ENCODE results near the gene SLC26A8.
"Not testable (repeated sequence)": the region's sequence is repeated elsewhere in the genome, so short reads cannot be mapped to it uniquely, and the experiment has no call there.

Gene SLC26A8

GRCh38 chr6:35941170-35941569 is 83.3 kb downstream of the SLC26A8 start:
- not testable (repeated sequence) for DNase-seq

- not testable (repeated sequence) for DNase-seq
Observed at GRCh38 chr6:35940014-35940413, 84.4 kb downstream of the SLC26A8 start.

GRCh38 chr6:35939259-35939658 is 85.2 kb downstream of the SLC26A8 start:
- DNase-seq, result not testable (repeated sequence)

- no peak for DNase-seq
Observed at GRCh38 chr6:35936681-35937359, 87.6 kb downstream of the SLC26A8 start.

- DNase-seq, result no peak
Observed at GRCh38 chr6:35935469-35935868, 89.0 kb downstream of the SLC26A8 start.

- no peak for DNase-seq
Observed at GRCh38 chr6:35933844-35934243, 90.6 kb downstream of the SLC26A8 start.

- not testable (repeated sequence) for DNase-seq
Observed at GRCh38 chr6:35931873-35932272, 92.6 kb downstream of the SLC26A8 start.

GRCh38 chr6:35931120-35931561 is 93.3 kb downstream of the SLC26A8 start:
- no peak for DNase-seq

GRCh38 chr6:35929601-35930000 is 94.8 kb downstream of the SLC26A8 start:
- DNase-seq, result no peak

- no peak for DNase-seq
Observed at GRCh38 chr6:35926509-35927215, 97.8 kb downstream of the SLC26A8 start.

GRCh38 chr6:35925961-35926360 is 98.5 kb downstream of the SLC26A8 start:
- no peak for DNase-seq

- DNase-seq, result no peak
Observed at GRCh38 chr6:35924146-35924545, 100.3 kb downstream of the SLC26A8 start.

- DNase-seq, result no peak
Observed at GRCh38 chr6:35922139-35922554, 102.3 kb downstream of the SLC26A8 start.

- peak; percentile 37 for DNase-seq
Observed at GRCh38 chr6:35920793-35921732, 103.4 kb downstream of the SLC26A8 start, which contains the start of gene SRPK1. TSS of gene SRPK1 (minus strand) at chr6:35921098. CDS start at chr6:35921056, 42 bp downstream.

GRCh38 chr6:35919827-35920751 is 104.4 kb downstream of the SLC26A8 start:
- no peak for DNase-seq

- no peak for DNase-seq
Observed at GRCh38 chr6:35919085-35919826, 105.2 kb downstream of the SLC26A8 start.

- DNase-seq, result not testable (repeated sequence)
Observed at GRCh38 chr6:35916893-35917292, 107.5 kb downstream of the SLC26A8 start.

GRCh38 chr6:35916056-35916455 is 108.4 kb downstream of the SLC26A8 start:
- DNase-seq, result no peak

- DNase-seq, result no peak
Observed at GRCh38 chr6:35914536-35914935, 109.9 kb downstream of the SLC26A8 start.

- DNase-seq, result no peak
Observed at GRCh38 chr6:35911871-35912653, 112.4 kb downstream of the SLC26A8 start.
